Lung (tissue), 12 donors: ENCODE measurements around the gene KIAA0930. TPM values are rescaled to one million over a fixed set of nuclear protein-coding genes. Genes with fewer than 3 reads are reported as not detected.

Experiments used
- ATAC-seq: fragments of 200-7000 bp; cut with Tn5 transposase; one replicate; pipeline ENCODE4 v1.9.1; 2020; ENCODE audit warnings: moderate number of reproducible peaks; ENCODE audit not compliant: insufficient read depth, low FRiP score
- DNase-seq, 3 donors: peaks; one replicate each; pipeline ENCODE4 v3.0.0-alpha.2; 2013 to 2017
- H3K27ac ChIP-seq, 2 donors: one replicate each; pipeline ENCODE4 v1.5.1; 2013; ENCODE audit warnings: mild to moderate bottlenecking in 2 of 2, moderate library complexity in 2 of 2, control low read depth in 1 of 2, inconsistent platforms in 1 of 2, low read depth in 1 of 2, low read length in 1 of 2
- H3K27me3 ChIP-seq, 3 donors: one replicate each; pipeline ENCODE4 v1.5.1; 2013; ENCODE audit warnings: low read length in 2 of 3; ENCODE audit not compliant: control insufficient read depth in 3 of 3, insufficient read depth in 3 of 3
- H3K36me3 ChIP-seq, 4 donors: one replicate each; pipeline ENCODE4 v1.5.1; 2013; ENCODE audit warnings: low read length in 4 of 4, mild to moderate bottlenecking in 1 of 4, moderate library complexity in 1 of 4; ENCODE audit not compliant: control insufficient read depth in 4 of 4, insufficient read depth in 4 of 4
- H3K4me1 ChIP-seq, 5 donors: one replicate each; pipeline ENCODE4 v1.5.1; 2013; ENCODE audit warnings: low read length in 5 of 5, mild to moderate bottlenecking in 2 of 5, moderate library complexity in 1 of 5; ENCODE audit not compliant: control insufficient read depth in 5 of 5, insufficient read depth in 5 of 5
- H3K4me3 ChIP-seq: one replicate; pipeline ENCODE4 v1.5.1; 2013; ENCODE audit warnings: mild to moderate bottlenecking, control low read depth, moderate library complexity
- H3K9ac ChIP-seq, 2 donors: one replicate each; pipeline ENCODE4 v1.5.1; 2013; ENCODE audit warnings: low read length in 2 of 2, control low read depth in 1 of 2; ENCODE audit not compliant: insufficient read depth in 1 of 2
- H3K9me3 ChIP-seq, 4 donors: one replicate each; pipeline ENCODE4 v1.5.1; 2013; ENCODE audit warnings: low read length in 3 of 4, mild to moderate bottlenecking in 1 of 4, moderate library complexity in 1 of 4; ENCODE audit not compliant: control insufficient read depth in 4 of 4, insufficient read depth in 3 of 4
- WGBS, 2 donors: extraction: QIAGEN DNeasy Blood & Tissue Kit; methylation state at CpG; one replicate each; pipeline ENCODE4 v1.1.7; 2013; 5-methylcytosine and 5-hydroxymethylcytosine counted together
- polyA plus RNA-seq, 2 donors: library from polyadenylated mRNA; stranded (reverse); fragments of 200-250 nt; gene quantifications; one replicate each; pipeline ENCODE4 v1.2.1, GENCODE V29; 2013
- total RNA-seq, 2 donors: library from RNA; depleted of rRNA in 1 of 2; stranded (reverse); fragments of >200 nt in 1 of 2; gene quantifications; one replicate each; pipeline ENCODE4 v1.2.1, GENCODE V29; 2014 to 2021
- TF ChIP-seq, protein P1 (sequence below): IDR thresholded peaks from 2 replicates; pipeline ENCODE4 v1.5.1; 2012; ENCODE audit warnings: mild to moderate bottlenecking; ENCODE audit errors: control extremely low read depth, extremely low read depth
- donor health status: control.
- donor health status: control.
- donor health status: Bipolar disorder and iron deficiency.
- donor health status: healthy.
- donor health status: DM: yes; HTN: yes; CAD: no.

KIAA0930 gene
- total and polyA plus RNA-seq, 4 donors: 25.9 to 67.3 (median 57.3) TPM

DNA sequence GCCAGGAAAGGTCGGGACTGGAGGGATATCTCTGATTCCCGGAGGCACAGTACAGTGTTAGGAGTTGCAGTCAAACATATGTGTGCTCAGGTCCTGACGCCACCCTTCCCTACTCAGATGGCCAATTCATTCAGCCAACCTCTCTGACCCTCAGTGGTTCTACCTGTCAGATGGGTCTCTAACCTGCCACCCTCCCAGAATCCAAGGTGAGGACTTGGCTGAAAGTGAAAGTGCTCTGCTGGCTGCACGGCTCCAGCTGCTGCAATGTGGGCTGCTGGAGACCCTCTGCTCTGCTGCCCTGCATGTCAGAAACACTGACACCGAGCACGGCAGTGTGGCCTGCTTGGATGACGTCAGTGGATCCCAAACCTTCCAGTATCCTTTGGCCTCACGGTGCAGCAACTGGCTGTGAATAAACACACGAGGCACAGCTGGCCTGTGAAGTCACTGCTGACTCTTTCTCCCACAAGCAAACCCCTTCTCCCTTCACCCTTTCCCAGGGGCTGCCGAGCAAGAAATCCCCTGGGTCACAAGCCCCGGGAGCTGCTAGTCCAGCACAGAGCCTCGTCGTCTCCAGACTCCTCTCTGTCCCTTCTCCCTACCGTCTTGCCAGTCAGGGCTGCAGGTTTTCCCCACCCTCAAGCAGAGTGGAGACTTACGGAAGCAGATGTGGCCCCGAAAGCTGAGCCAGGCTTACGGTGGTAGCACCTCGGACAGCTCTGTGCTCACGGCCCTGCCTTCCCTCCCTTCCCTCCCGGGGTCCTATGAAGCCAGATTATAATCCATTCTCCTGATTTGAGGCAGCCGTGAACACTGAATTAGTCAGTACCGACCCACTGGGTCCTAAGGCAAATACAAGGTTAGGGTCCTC lies 24.3 kb downstream of the KIAA0930 start:
- ATAC-seq: no peak
- WGBS, 2 donors: 49 to 63% methylated on average over 22 of the region's 22 CpGs

DNA sequence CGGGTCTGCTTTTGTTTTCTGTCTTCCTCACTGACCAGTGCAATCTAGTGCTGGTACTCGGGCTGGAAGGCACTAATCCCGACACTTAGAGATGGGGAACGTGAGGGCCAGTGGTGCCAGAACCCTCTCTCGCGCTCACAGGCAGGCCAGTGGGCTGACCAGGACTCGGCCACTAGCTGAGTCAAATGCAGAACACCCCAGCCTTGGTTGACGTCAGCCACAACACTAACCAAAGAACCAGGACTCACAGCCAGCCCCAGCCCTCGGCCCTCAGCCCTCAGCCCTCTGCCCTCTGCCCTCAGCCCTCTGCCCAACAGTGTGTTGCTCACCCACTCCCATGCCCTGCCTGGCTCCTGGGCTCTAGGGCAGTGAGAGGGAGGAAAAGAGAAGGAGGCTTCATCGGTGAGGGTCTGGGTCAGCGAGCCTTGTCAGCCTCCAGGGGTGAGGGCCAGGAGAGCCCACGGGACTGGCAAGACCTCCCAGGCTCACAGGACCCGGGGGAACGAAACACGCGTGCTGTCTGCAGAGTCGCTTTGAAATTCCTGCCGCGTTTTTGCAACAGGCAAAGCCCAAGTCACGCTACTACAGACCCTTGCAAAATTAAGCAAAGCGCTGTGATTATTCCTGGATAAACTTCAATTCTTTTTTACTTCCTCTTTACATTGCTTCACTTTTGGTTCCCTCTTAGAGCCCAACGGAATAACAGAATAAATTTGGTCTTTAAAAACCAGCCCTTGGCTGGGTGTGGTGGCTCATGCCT lies 27.5 kb downstream of the KIAA0930 start:
- Histone ChIP-seq H3K36me3 (peaks cover 0 to 15% (median 0%) of the 10 kb centered on the region in 4 donors), H3K4me3 (no peak overlapping the region), H3K9ac (no peak overlapping the region), H3K27me3 (peaks cover 0 to 3% (median 0%) of the 10 kb centered on the region in 3 donors), H3K27ac (peak overlapping the region in 1 of 2 donors; percentile 78), H3K4me1 (peaks cover 0 to 17% (median 5%) of the 10 kb centered on the region in 5 donors), H3K9me3 (peaks cover 0 to 6% (median 0%) of the 10 kb centered on the region in 4 donors)
- TF ChIP-seq, protein P1, sequence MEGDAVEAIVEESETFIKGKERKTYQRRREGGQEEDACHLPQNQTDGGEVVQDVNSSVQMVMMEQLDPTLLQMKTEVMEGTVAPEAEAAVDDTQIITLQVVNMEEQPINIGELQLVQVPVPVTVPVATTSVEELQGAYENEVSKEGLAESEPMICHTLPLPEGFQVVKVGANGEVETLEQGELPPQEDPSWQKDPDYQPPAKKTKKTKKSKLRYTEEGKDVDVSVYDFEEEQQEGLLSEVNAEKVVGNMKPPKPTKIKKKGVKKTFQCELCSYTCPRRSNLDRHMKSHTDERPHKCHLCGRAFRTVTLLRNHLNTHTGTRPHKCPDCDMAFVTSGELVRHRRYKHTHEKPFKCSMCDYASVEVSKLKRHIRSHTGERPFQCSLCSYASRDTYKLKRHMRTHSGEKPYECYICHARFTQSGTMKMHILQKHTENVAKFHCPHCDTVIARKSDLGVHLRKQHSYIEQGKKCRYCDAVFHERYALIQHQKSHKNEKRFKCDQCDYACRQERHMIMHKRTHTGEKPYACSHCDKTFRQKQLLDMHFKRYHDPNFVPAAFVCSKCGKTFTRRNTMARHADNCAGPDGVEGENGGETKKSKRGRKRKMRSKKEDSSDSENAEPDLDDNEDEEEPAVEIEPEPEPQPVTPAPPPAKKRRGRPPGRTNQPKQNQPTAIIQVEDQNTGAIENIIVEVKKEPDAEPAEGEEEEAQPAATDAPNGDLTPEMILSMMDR: no peak
- WGBS, 2 donors: 37 to 51% methylated on average over 22 of the region's 22 CpGs
- peak in 1 of 3 donors; percentile 21 for DNase-seq
- peak; percentile 43 for ATAC-seq

More for the DNA sequence above, 24.3 kb downstream of the KIAA0930 start:
- Histone ChIP-seq H3K4me3 (no peak overlapping the region), H3K27me3 (peaks cover 0 to 3% (median 0%) of the 10 kb centered on the region in 3 donors), H3K9ac (no peak overlapping the region), H3K36me3 (peaks cover 0 to 2% (median 0%) of the 10 kb centered on the region in 4 donors), H3K27ac (no peak overlapping the region), H3K4me1 (peaks cover 0 to 17% (median 5%) of the 10 kb centered on the region in 5 donors), H3K9me3 (peaks cover 0 to 6% (median 0%) of the 10 kb centered on the region in 4 donors)
- TF ChIP-seq, protein P1: no peak
- DNase-seq: peak; percentile 40 to 72 (median 53)

DNA sequence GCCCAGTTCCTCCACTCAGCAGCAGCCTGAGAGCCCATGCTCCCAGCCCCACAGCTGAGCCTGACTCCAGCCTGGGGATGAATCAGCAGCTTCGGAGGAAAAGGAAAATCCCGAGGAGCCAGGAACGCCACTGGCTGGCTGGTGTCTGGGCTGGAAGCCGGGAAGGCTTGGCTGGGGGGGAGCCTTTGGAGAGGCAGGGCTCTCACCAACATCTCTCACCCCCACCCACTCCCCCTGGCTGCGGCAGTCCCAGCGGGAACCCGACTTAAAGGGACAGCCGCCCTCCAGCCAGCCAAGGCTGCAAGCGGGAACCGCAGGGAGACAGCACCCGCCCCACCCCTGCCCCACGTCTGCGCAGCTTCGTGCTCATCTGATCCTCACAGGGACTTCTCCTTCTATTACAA lies 28.4 kb downstream of the KIAA0930 start:
- TF ChIP-seq, protein P1: no peak
- H3K36me3 ChIP-seq: peaks cover 0 to 15% (median 0%) of the 10 kb centered on the region in 4 donors
- H3K9me3 ChIP-seq: peaks cover 0 to 3% (median 0%) of the 10 kb centered on the region in 4 donors
- peaks cover 0 to 17% (median 5%) of the 10 kb centered on the region in 5 donors for H3K4me1 ChIP-seq
- peaks cover 0 to 3% (median 0%) of the 10 kb centered on the region in 3 donors for H3K27me3 ChIP-seq
- H3K4me3 ChIP-seq: no peak overlapping the region
- DNase-seq (peak; percentile 64 to 79 (median 66)), ATAC-seq (no peak)
- H3K9ac ChIP-seq: no peak overlapping the region
- 36 to 55% methylated on average over 13 to 14 of the region's 14 CpGs for WGBS, 2 donors
- H3K27ac ChIP-seq: peak overlapping the region in 1 of 2 donors; percentile 21
